Mesenteric fat pad (tissue), 1 donor: ENCODE data around the gene SCAMP1. TPM values are rescaled to one million over a fixed set of nuclear protein-coding genes. Genes with fewer than 3 reads are reported as not detected.
"Not testable (repeated sequence)": the region's sequence is repeated elsewhere in the genome, so short reads cannot be mapped to it uniquely, and the experiment has no call there.

ENCODE experiments used
- DNase-seq: peaks from one replicate; pipeline ENCODE4 v3.0.0-alpha.2; 2020; ENCODE audit warnings: low spot score
- total RNA-seq: library from RNA; stranded (reverse); fragmentation: NEBNext Ultra II Directional; extraction: Animal tissue kit (Norgen Biotek cat#: 25700); gene quantifications from one replicate; pipeline ENCODE4 v1.2.1, GENCODE V29; 2021
- donor health status: DM: yes; HTN: yes; CAD: no.

Gene SCAMP1
- total RNA-seq, 1 donor from 2014 or later = 33.8 TPM

DNA sequence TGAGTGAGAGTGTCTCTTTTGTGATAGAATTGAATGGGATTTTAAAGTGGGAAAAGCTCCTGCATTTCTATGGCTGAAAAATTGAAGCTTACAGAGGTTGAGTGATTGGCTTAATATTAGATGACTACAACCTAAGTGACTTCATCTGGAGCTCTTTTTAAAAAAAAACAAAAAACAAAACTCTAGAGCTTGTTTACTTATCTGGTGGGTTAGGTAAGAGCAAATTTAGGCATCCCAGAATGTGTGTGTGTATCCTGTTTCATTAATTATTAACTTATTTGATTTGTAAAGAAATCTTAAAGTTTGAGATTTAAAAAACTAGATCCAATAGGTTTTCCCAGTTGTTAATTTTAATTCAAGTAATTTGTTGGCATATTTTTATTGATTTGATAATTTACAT lies 60.1 kb downstream of the SCAMP1 start:
- DNase-seq = no peak

GRCh38 chr5:78424665-78425064 lies 64.2 kb downstream of the SCAMP1 start:
- no peak for DNase-seq

GRCh38 chr5:78429332-78429980 lies 69.0 kb downstream of the SCAMP1 start:
- DNase-seq = no peak

GRCh38 chr5:78430866-78431265 lies 70.4 kb downstream of the SCAMP1 start:
- DNase-seq = no peak

DNA sequence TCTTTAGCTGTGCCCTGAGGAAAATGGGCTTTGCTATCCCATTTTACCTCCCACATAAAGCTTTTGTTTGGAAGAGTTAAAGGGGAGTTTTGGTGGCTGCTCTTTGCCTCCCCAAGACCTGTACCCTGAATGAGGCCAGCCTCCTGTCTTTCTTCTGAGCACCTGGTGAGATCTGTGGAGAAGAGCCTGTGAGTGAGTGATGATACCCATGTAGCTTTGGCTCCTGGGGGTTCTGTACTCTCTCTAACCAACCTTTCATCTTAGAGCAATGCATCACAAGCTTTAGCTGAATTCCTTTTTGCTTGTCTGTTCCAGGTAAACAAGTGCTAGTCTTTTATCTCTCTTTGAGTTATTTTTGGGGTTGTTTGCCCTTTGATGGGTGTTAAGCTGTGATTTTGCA lies 73.6 kb downstream of the SCAMP1 start:
- DNase-seq = no peak

GRCh38 chr5:78447775-78448424 lies 87.5 kb downstream of the SCAMP1 start:
- DNase-seq = no peak

- no peak for DNase-seq
Observed at GRCh38 chr5:78449103-78449502, 88.7 kb downstream of the SCAMP1 start.

DNA sequence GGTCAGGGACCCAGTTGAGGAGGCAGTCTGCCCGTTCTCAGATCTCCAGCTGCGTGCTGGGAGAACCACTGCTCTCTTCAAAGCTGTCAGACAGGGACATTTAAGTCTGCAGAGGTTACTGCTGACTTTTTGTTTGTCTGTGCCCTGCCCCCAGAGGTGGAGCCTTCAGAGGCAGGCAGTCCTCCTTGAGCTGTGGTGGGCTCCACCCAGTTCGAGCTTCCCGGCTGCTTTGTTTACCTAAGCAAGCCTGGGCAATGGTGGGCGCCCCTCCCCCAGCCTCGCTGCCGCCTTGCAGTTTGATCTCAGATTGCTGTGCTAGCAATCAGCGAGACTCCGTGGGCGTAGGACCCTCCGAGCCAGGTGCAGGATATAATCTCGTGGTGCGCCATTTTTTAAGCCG lies 97.1 kb downstream of the SCAMP1 start:
- not testable (repeated sequence) for DNase-seq

- DNase-seq = no peak
Observed at GRCh38 chr5:78458843-78459242, 98.4 kb downstream of the SCAMP1 start.

DNA sequence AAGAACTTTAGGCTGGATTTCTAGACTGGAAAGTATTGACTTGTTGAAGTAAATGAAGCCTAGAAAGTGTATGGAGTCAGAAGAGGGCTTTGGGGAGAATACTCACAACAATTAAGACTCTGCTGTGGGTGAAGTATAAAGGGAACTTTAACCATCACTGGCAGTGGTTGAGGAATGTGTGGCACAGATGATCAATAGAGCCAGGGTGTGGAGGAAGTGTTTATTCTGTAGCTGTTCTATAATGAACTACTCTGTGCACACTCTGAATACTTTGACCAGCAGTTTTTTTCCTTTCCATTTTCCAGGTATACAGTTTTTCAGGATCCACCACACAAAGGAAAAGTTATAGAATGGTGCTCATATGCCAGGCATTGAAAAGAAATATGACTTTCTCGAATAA lies 106.7 kb downstream of the SCAMP1 start:
- no peak for DNase-seq

- no peak for DNase-seq
Observed at GRCh38 chr5:78467752-78468357, 107.4 kb downstream of the SCAMP1 start.

- no peak for DNase-seq
Observed at GRCh38 chr5:78471896-78472295, 111.5 kb downstream of the SCAMP1 start.

DNA sequence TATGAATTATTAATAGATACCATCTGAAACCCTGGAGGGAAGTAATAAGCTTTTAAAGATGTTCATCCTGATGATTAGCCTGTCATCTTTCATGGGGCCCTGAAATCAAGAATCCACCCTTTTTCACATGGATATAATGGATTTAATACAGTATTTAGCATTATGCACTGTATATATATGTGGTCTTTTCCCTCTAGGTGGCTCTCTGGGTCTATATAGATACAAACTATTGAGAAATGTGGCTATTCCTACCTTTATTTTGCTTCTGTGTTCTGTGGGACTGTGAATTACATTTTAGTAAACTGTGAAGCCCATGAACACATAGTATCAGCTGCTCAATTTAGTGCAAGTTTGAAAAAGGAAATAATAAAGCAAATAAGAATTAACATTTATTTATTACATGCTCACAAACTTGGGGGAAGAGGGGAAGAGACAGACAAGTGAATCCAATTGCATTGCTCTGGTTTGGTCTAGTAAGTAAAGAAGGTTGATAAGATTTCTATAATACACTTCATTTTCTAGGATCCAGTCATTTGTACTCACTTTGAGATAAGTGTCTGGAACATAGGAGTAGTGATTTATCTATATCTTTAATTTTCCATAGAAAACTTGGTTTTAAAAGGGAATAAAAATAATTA lies 112.2 kb downstream of the SCAMP1 start:
- DNase-seq = no peak

DNA sequence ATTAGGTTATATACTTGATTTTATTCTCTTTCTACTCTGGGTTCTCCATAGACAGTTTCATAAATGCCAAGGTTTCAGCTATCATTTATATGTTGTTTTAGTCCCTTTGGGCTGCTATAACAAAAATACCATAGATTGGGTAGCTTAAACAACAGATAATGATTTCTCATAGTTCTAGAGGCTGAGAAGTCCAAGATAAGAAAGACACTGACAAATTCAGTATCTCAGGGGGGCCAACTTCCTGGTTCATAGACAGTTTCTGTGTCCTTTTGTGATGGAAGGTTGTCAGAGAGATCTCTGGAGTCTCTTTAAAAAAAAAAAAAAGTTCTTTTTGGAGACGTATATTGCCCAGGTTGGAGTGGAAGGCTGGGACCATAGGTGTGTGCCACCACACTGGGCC lies 113.3 kb downstream of the SCAMP1 start:
- DNase-seq = no peak

DNA sequence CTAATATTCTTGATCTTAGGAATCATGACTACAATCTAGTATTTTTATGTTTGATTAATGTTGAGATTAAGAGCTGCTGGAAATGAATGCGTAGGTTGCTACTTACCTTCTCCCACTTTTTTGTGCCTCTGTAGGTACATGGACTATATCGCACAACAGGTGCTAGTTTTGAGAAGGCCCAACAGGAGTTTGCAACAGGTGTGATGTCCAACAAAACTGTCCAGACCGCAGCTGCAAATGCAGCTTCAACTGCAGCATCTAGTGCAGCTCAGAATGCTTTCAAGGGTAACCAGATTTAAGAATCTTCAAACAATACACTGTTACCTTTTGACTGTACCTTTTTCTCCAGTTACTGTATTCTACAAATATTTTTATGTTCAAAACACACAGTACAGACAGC lies 115.0 kb downstream of the SCAMP1 start:
- no peak for DNase-seq

DNA sequence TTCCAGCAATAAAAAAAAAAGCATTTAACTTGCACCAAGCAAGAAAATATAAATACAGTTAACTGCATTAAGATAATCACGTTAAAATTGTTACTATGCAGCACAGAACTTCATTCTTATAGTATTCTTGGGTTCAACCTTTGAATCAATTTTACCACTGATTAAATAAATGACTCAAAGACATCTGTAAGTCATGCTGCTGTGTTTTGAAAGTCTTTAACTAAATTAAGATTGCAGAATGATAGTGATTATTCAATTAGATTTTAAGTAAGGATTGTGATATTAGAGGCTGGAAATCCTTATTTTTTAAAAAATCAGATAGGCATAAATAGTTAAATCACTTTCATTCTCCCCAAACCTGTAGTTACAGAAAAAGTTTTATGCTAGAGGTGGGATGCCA lies 116.4 kb downstream of the SCAMP1 start:
- no peak for DNase-seq

DNA sequence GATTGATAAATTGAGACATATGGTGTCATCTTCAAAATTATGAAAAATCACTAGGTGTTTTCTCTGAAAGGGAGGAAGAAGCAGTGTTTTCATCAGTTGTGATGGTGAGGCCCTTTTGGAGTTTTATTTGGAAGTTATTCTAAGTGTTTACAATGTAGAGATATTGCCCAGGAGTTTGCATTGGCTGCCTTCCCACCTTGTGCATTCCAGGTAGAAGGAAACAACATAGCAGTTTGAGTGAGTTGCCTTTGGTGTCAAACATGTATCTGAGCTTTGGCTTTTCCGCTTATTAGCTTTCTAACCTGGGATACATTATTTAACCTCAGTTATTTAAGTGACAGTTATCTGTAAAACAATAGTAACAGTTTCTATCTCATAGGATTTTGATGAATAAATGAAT lies 122.5 kb downstream of the SCAMP1 start:
- DNase-seq = no peak

DNA sequence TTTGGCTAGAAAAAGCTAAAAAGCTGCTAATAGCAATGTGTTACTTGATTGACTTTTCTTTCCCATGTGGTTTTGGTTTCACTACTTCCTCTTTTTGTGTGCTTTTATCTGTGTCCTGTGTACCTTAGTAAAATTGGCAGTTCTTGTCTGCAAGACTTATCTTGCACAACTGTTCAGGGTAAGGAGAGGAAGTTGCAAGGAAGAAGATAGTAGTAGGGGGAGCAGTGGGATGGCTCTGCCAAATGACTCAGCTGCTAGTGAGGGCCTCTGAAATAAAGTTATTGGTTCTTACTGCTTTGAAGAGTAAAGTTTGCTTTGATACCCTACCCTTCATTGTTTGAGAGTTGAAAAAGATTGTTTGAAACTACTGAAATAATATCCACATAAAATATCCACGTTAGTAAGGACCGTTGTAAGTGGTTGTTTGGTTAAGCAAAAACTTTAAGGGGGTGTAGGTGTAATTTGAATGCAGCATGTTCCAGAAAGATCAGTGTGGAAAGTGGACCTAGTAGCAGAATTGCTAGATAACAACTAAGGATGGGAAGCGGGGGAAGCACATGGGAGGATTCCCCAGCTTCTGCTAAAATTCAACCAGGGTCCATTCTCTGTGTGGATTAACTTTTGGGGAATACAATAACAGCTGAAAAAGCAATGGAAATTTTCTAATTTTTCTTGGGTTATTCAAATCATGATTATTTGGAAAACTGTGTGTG lies 123.5 kb downstream of the SCAMP1 start:
- DNase-seq = no peak

DNA sequence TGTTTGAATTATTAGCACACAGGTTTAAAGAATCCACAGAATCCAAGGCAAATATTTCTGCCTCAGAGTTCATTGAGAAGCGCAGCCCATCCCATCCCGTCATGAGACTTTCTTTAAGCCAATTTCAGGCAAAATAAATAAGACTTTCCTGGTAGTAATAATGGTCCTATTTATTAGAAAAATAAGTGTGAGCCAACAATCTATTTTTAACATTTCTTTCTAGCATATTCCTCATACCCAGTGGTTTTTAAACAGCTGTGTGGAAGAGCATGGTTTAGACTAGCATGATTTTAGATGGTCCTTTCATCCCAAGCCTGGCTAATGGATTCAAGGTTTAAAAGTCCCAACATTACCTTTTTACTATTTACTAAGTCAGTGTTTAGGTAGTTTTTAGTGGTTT lies 125.8 kb downstream of the SCAMP1 start:
- no peak for DNase-seq

- no peak for DNase-seq
Observed at GRCh38 chr5:78487846-78488245, 127.4 kb downstream of the SCAMP1 start.

DNA sequence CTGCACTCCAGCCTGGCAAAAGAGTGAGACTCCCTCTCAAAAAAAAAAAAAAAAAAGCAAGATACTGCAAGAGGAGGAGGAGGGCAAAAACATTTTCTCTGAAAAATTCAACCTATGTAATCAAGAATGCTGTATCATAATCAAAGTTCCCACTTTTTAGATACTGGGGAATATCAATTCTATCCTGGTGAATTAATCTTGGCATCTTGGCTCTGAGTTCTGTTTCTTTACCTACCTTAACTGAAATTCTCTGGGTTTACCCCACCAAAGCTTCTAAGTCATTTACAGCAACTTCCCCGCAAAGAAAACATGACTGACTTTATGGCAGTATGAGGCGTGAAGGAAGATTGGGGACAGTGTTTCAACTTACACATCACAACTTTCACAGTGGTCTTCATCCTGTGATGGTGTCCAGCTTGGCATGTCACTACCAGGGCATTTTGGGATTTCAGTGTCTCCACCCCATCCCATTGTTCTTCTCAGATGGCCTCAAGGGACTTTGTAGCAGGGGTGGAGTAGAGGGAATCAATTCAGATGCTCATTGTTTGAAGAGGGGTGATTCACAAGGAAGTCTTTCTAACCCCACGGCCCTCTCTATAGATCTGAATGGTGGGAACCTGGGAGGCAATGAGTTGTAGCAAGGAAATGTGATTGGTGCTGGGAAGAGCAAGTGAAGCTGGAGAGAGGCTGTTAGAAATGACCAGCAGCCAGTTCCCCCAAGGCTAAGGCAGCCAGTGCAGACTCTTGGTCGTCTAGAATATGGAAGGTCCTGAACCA lies 130.5 kb downstream of the SCAMP1 start:
- DNase-seq = no peak
